ENCODE results near the gene MYBPHL.

- TF ChIP-seq CTCF (conservative IDR thresholded peaks at IDR 0.05 in 1 of 2, IDR thresholded peaks at IDR 0.05 in 1 of 2; ENCODE audit: low read depth in 1 of 2, low read length in 2 of 2) (no peak), EZH2 (IDR thresholded peaks at IDR 0.05; ENCODE audit: low read length, missing control alignments) (no peak)
Observed at GRCh38 chr1:109335091-109335490, 28.3 kb upstream of the MYBPHL start.
